Muscle of arm (tissue), 12 donors: ENCODE results near the gene PYHIN1. TPM values are rescaled to one million over a fixed set of nuclear protein-coding genes. Genes with fewer than 3 reads are reported as not detected.

Experiments
- DNase-seq: peaks from one replicate; pipeline ENCODE4 v3.0.0-alpha.2; 2013
- polyA plus RNA-seq, 12 donors: library from polyadenylated mRNA; unstranded; fragments of 120-200 nt; gene quantifications; one replicate each; pipeline ENCODE4 v1.2.1, GENCODE V29; 2013; ENCODE audit not compliant: insufficient read length in 12 of 12

Gene PYHIN1
- polyA plus RNA-seq, 12 donors, result 0.16 to 1.5 (median 0.30) TPM; not detected in 3

DNA sequence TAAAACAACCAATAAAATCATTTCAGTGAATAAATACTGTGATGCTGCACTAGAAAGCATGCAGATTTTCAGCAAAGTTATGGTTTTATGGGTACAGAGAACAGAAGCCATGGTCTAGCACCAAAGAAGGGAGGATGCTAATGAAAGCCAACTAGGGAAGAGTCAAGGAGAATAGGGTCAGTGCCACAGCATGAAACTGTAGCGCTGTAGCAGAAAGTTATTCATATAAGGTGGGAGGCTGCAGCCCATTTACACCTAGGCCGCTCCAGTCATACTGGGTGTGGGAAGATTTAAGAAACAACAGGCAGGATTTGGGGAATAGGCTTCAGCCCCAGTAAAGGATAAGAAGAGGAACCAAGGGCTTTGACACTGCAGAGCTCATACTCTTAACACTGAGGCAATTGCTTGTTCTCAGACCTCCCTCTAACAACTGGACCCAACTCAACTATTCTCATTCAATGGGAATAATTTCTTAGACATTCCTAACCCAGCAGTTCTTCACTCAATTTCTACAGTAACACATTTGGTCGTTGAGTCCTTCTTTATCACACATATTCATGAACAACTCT, 82.7 kb downstream of the PYHIN1 start:
- DNase-seq, result no peak

DNA sequence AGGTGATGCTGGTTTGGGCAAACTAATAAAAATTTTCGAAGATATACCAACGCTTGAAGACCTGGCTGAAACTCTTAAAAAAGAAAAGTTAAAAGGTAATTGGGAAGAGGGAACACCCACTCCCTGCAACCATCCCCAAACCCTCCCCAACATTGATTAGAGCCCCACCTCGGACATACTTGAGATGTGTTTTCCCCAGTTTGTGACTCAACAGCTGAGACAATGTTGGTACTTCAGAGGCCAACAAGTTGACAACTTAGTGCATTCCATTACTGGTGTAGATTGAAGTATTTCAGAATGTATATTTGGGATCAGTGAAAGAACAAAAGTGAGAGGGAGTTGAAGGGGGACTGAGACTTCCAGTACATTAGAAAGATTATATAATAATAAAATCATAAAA, 83.5 kb downstream of the PYHIN1 start:
- DNase-seq, result no peak

GRCh38 chr1:159015440-159015909, 84.1 kb downstream of the PYHIN1 start:
- peak; percentile 21 for DNase-seq

- no peak for DNase-seq
These were observed 92.4 kb downstream of the PYHIN1 start for GRCh38 chr1:159023723-159024122.

DNA sequence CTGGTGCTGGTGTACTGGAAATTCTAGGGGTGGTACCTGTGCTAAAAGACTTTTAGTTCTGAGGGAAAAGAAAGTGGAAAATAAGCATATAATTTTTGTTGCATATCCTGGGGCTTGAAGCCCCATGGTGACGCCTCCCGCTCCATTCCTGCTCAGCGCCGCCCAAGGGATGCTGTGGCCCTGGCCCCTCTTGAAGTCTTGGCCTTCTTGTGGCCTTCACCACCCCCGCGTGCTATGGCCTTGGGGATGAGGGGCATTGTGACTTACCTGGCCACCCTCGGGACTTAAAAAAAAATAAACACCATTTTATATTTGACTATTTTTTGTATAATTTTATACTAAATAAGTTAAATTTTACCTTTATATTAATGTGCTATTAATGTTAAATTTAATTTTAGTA, 93.7 kb downstream of the PYHIN1 start:
- DNase-seq, result no peak

Other genes starting within 250 kb of the PYHIN1 start
- gene SPTA1, start 244.8 kb upstream of the PYHIN1 start, polyA plus RNA-seq, result 1 to 10 TPM in 10 of 12 donors, not detected in 2; 1.6 to 8.1 (median 2.9) TPM
- not detected for gene OR6K2, start 230.9 kb upstream of the PYHIN1 start, polyA plus RNA-seq
- gene OR6K3, start 210.8 kb upstream of the PYHIN1 start, polyA plus RNA-seq, result under 1 TPM in 1 of 12 donors, not detected in 11; 0.08 TPM
- not detected for gene OR6K6, start 176.8 kb upstream of the PYHIN1 start, polyA plus RNA-seq
- gene OR6N1, start 159.4 kb upstream of the PYHIN1 start, polyA plus RNA-seq, result not detected
- gene OR6N2, start 150.3 kb upstream of the PYHIN1 start, polyA plus RNA-seq, result not detected
- gene MNDA, start 100.2 kb upstream of the PYHIN1 start, polyA plus RNA-seq, result 10 to 100 TPM in 1 of 12 donors, 1 to 10 TPM in 10, not detected in 1; 2.7 to 22.0 (median 3.6) TPM
- gene IFI16, start 78.4 kb downstream of the PYHIN1 start, polyA plus RNA-seq, result 10 to 100 TPM in 11 of 12 donors, not detected in 1; 27.7 to 92.0 (median 38.0) TPM
- under 1 TPM in 7 of 12 donors, not detected in 5; 0.16 to 0.61 (median 0.32) TPM for gene AIM2, start 145.2 kb downstream of the PYHIN1 start, polyA plus RNA-seq
- gene CADM3, start 240.1 kb downstream of the PYHIN1 start, polyA plus RNA-seq, result 1 to 10 TPM in 3 of 12 donors, under 1 TPM in 8, not detected in 1; 0.27 to 7.7 (median 0.68) TPM